Stimulated activated CD8-positive, alpha-beta memory T cell treated with anti-CD3 and anti-CD28 coated beads, Interleukin-12 subunit alpha, Interleukin-12 subunit beta, amount 100 ng/mL, for 24 hours (primary cell): ENCODE measurements around the gene TMEM170A.
"Not testable (repeated sequence)": the region's sequence is repeated elsewhere in the genome, so short reads cannot be mapped to it uniquely, and the experiment has no call there.

Experiments used
- DNase-seq: peaks from one replicate; pipeline ENCODE4 v3.0.0-alpha.2; 2020; ENCODE audit errors: extremely low read depth

Gene TMEM170A

GRCh38 chr16:75481475-75481874 is 17.0 kb upstream of the TMEM170A start:
- no peak for DNase-seq

- DNase-seq, result no peak
Measured at GRCh38 chr16:75479421-75479990, 15.0 kb upstream of the TMEM170A start.

- no peak for DNase-seq
Measured at GRCh38 chr16:75478480-75479345, 14.2 kb upstream of the TMEM170A start.

GRCh38 chr16:75477680-75478473 is 13.4 kb upstream of the TMEM170A start:
- DNase-seq, result no peak

GRCh38 chr16:75476817-75477216 is 12.3 kb upstream of the TMEM170A start:
- no peak for DNase-seq

- DNase-seq, result no peak
Measured at GRCh38 chr16:75475420-75475847, 10.9 kb upstream of the TMEM170A start.

GRCh38 chr16:75472908-75473877 is 8.7 kb upstream of the TMEM170A start:
- DNase-seq, result no peak

- DNase-seq, result no peak
Measured at GRCh38 chr16:75471723-75472633, 7.5 kb upstream of the TMEM170A start.

- no peak for DNase-seq
Measured at GRCh38 chr16:75466760-75467159, 2.3 kb upstream of the TMEM170A start.

GRCh38 chr16:75463389-75464121 is 934 bp downstream of the TMEM170A start:
- not testable (repeated sequence) for DNase-seq

- no peak for DNase-seq
Measured at GRCh38 chr16:75462806-75463205, 1.7 kb downstream of the TMEM170A start.

GRCh38 chr16:75461575-75461974 is 2.9 kb downstream of the TMEM170A start:
- DNase-seq, result no peak

GRCh38 chr16:75460446-75460845 is 4.0 kb downstream of the TMEM170A start:
- DNase-seq, result no peak

GRCh38 chr16:75459691-75460090 is 4.8 kb downstream of the TMEM170A start:
- DNase-seq, result no peak

- no peak for DNase-seq
Measured at GRCh38 chr16:75458439-75458838, 6.0 kb downstream of the TMEM170A start.

- DNase-seq, result no peak
Measured at GRCh38 chr16:75458029-75458428, 6.5 kb downstream of the TMEM170A start.

GRCh38 chr16:75457485-75458021 is 6.9 kb downstream of the TMEM170A start:
- no peak for DNase-seq

- no peak for DNase-seq
Measured at GRCh38 chr16:75456971-75457370, 7.5 kb downstream of the TMEM170A start.

- DNase-seq, result not testable (repeated sequence)
Measured at GRCh38 chr16:75456486-75456885, 8.0 kb downstream of the TMEM170A start.
